Measurements from ENCODE around the gene GPC3.

DNA sequence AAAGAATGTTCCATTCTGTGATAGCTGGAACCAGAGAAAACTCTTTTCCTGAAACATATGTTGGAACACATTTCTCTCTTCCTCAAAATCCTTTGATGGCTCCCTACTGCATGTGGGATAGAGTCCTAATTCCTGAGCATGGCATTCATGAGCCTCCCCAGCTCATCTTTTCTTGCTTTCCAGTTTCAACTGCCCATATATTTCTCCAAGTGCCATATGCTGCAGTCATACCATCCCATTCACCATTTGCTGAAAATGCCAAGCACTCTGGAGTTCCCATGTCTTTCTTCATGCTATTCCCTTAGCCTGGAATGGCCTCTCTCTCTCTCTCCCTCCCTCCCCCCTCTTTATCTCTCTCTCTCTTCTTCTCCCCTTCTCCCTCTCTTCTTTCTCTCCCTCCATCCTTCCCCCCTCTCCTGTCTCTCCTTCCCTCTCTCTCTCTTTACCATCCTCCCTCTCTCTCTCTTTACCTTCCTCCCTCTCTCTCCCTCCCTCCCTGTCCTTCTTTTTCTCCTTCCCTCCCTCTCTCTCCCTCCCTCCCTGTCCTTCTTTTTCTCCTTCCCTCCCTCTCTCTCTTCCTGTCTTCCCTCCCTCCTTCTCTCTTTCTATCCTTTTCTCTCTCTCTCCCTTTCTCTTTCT, 436.0 kb downstream of the GPC3 start:
- TF ChIP-seq, protein P1, sequence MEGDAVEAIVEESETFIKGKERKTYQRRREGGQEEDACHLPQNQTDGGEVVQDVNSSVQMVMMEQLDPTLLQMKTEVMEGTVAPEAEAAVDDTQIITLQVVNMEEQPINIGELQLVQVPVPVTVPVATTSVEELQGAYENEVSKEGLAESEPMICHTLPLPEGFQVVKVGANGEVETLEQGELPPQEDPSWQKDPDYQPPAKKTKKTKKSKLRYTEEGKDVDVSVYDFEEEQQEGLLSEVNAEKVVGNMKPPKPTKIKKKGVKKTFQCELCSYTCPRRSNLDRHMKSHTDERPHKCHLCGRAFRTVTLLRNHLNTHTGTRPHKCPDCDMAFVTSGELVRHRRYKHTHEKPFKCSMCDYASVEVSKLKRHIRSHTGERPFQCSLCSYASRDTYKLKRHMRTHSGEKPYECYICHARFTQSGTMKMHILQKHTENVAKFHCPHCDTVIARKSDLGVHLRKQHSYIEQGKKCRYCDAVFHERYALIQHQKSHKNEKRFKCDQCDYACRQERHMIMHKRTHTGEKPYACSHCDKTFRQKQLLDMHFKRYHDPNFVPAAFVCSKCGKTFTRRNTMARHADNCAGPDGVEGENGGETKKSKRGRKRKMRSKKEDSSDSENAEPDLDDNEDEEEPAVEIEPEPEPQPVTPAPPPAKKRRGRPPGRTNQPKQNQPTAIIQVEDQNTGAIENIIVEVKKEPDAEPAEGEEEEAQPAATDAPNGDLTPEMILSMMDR (IDR thresholded peaks at IDR 0.05), result no peak
- no peak for TF ChIP-seq POLR2A (IDR thresholded peaks at IDR 0.05)
- no peak for TF ChIP-seq POLR2AphosphoS5 (IDR thresholded peaks at IDR 0.05)

All from suprapubic skin (tissue), 4 donors.